Stimulated activated CD4-positive, alpha-beta T cell treated with anti-CD3 and anti-CD28 coated beads, Interleukin-1b, Interleukin-23, amount 100 ng/mL, for 48 hours (primary cell): ENCODE data around the gene MNDA.

ENCODE experiments used
- DNase-seq: peaks from one replicate; pipeline ENCODE4 v3.0.0-alpha.2; 2020

Gene MNDA

DNA sequence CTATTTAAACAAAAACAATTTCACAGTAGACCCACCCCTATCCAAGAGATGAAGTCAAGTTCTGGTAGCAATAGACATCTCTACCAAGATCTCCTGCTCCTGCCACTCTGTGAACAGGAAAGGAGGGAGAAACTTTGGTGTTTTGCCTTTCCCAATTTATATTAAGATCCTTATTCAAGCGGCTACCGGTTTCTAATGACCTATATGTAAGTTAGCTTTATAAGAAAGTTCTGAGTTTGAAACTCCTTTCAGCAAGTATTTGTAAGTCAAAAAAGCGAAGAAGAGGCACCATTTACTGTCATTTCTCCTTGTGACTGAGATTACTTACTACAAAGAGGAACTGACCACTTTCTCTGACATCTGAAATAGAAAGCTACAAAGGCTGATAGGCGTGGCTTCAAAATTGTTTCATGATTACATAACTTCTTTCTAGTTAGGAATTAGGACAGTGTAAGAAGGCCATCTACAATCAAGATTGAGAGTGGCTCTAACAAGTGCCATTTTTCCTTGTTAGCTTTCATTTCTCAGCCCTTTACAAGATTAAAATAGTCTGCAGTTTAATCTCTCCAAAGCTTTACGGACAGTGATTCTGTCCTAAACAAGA, at the start of gene MNDA:
MNDA (plus strand) TSS at position 448 of the 604 bp plus-strand sequence. CDS start 10,803 bp downstream, outside the sequence.
- DNase-seq, result no peak

DNA sequence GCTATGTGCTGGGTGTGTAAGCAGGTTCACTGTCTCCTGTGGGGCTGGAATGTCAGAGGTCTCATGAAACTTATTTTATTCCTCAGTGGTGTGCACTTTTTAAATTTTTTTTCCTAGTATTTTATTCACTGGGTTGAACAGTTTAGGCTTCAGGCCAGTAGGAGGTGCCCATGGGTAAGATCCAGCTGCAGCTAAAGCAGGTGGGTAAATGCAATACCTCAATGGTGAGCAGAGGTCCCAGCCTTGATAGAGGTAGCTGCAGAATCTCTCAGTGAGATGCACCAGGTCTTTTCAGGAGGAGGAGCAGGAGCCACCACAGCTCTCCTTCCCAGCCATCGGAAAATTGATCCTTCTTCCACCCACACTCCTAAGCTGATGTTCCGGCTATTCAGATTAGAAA, 37.5 kb upstream of the MNDA start:
- DNase-seq, result peak; percentile 39

DNA sequence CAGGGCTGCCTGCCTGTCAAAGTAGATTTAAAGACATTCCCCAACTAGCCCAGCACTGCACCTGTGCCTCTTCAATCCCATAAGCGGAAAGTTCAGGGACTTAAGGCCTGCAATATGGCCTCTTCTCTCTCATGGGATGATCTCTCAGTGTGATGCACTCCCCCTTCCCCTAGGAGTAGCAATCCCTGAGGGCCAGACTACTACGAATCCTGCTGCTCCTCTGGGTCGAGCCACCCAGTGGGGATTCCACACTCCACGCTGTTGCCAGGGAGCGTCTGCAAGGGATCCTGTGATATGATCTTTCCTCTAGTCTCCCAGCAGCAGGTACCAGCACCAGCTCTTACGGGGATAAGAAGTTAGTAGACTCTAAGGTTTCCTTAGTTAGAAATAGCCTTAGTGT, 36.9 kb upstream of the MNDA start:
- DNase-seq, result no peak

DNA sequence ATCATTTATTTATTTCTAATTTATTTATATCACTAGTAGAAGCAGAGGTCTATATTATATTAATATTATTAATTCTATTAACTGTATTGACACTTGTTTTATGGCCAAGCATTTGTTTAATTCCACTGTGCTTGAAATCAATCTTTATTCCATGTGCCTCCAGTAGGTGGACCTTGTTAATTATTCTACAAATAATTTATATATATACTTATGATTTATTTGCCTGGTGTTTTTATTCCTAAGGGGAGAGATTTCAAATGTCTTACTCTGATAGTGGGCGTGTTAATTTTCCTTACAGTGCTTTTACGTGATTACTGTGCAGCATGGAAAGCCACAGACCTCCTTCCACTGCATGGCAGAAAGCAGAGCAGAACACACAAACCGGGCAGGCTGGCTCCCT, 32.6 kb upstream of the MNDA start:
- DNase-seq, result no peak

DNA sequence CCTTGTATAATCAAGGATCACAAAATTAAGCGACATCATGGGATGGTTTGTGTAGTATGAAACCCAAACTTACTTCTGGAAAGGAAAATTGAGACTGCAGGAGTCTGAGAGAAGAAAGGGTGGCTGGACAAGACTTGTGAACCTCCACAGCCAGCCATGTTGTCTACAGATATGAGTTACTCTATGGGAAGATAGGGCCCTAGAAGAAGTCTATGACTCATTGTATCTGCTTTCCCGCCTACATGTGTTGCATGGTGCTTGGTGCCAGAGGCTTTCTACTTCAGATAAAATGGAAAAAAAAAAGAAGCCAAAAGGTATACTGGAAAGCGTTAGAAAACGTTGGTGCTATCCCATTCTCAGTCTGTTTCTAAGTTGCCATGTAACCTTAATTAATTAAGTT, 31.5 kb upstream of the MNDA start:
- peak; percentile 3 for DNase-seq

DNA sequence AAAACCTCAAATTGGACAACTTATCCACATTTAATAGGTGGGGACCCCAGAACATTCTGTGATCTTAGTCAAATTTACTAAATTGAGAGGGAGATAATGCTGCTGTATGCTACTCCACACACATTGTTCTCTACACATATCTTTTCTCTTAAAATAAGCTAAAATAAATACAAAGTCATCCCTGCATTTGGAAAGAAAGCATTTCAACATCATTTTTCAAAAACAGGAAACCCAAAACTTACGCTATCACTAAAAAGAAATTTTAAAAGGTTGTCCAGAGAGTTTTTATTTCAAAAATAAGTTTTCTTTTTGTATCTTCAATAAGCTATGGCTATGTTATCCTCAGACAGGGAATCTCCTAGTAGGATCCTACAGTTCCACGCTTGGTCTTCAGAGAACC, 30.6 kb upstream of the MNDA start:
- no peak for DNase-seq

DNA sequence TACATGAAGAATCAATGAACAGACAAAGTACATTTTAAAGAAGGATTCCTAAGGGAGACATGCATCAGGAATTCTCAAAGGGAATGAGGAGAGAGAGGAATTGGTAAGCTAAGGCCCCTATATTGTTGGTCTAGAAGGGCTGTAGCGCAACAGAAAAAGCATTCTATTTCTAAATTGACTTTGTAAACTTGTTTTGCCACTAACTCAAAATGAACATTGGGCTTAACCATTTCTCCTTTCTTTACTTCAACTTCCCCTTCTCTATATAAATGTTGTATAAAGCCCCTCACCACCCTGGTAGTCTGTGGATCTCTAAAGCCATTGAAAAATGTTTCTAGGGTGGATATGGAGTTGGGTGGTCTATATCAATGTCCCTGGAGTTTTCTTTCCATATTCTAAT, 29.8 kb upstream of the MNDA start:
- no peak for DNase-seq

DNA sequence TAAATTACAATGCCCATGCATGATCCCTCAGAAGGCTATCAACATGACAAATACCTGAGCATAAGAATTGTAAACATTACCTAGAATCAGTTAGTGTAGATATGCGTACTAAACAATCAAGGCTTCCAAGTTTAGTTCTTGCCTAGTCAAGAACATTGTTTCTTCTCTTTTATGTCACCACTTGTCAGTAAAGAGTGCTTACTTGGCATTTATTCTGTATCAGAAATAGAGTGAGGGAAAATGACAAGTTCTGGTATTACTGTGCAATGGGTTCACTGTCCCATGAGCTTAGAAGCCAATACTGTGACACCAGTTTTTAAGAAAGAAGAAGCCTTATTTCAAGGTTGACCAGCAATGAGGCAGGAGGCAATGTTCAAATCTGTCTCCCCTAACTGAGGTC, 27.5 kb upstream of the MNDA start:
- no peak for DNase-seq

DNA sequence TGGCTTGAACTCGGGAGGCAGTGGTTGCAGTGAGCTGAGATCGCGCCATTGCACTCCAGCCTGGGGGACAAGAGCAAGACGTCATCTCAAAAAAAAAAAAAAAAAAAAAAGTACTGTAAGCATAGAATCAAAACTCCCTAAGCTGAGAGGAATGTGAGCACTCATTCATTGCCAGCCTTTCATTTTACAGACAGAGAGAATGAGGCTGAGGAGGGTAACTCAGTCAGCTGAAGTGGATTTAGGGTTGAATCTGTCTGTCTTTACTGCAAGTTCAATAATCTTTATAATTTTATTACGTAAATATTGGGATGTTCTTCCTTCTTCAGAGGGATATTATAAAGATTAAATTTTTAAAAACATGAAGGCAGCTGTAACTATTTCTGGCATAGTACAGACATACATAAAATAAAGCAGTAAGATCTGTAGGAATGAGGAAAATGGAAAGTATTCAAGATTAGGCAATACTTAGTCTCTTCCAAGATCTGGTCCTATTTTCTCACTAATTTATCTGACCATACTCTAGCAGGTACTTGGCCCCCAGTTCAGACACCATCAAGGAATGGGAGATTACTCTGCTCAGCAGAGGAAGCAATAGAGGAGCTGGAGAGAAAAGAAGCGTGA, 24.1 kb upstream of the MNDA start:
- no peak for DNase-seq

DNA sequence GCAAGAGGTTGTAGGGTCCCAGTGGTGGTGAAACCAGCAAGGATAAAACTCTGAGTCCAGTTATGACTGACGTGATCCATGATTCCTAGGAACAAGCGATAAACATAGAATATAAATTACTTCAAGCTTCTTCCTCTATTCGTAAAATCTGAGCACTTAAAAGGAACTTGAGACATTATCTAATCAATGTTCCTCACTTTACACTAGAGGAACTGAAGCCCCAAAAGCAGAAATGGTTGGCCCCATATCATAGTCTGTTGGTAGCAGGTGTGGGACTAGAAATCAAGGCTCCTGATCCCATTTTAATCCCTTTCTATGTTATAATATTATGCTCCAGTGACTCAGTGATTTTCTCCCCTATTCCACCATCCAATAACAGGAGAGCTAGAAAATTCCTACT, 21.9 kb upstream of the MNDA start:
- no peak for DNase-seq

DNA sequence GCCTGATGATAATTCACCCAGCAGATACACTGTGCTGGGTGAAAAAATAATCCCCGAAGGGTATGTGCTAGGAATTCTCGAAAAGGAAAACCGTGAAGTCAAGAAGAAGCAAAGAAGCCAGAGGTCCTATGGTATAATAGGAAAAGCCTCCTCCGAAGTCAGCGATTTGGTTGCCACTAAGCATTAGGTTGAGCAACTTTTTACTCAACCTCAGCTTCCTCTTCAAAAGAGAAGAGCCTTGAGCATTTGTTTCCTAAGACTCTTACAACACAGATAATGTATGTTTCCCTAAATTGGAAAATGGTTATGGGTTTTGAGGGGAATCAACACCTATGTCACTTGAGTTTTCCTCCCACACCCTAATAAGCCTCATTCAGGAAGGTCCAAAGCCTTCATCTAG, 21.3 kb upstream of the MNDA start:
- DNase-seq, result no peak

DNA sequence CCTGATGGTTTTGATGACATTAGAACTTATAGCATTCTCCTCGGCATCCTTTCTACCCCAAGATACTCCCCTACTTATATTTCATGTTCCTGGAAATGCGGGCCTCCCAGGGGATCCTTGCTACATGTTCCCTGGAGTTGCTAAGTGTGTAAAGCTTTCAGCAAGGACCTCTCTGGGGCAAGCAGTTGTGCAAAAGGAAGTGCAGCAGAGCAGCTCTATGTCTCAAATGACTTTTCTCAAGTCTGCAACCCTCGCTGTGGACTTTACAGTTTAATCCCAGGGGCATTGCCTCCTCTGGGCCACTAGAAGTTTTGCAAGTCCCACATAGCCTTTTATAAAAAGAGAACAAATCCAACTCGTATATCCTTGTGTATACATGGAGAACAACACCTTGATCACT, 20.8 kb upstream of the MNDA start:
- DNase-seq, result no peak

DNA sequence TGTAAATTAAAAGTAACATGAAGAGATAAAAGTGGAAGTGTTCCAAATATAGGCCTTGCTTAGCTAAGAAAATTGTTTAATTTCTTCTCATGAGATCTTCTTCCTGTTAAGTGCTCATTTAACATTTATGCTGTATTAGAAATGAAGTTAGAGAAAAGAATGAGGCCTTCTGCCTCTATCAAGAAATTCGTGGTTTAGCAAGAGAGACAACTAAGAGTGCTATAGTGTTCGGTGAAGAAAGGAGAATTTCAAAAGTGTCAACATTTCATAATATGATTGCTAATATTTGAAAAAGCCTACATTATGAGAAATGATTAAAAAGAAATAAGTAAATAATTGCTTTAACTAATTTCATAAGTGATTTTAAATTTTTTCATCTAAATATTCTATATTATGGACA, 18.8 kb upstream of the MNDA start:
- no peak for DNase-seq

DNA sequence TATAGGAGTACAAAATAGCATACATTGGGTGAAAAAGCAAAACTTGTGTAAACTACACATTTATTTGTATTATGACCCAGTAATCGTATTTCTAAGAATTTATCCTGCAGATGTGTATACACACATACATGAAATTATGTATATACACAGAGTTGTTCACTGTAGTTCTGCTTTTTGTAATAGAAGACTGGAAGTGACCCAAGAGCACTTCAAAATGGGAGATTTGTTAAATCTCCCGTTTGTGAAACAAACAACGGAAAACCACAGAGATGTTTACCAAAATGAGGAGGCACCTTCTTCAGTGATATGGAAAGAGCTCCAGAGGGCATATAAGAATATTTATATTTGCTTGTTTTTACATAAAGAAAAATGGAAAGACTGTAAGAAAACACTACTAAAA, 18.0 kb upstream of the MNDA start:
- DNase-seq, result no peak

DNA sequence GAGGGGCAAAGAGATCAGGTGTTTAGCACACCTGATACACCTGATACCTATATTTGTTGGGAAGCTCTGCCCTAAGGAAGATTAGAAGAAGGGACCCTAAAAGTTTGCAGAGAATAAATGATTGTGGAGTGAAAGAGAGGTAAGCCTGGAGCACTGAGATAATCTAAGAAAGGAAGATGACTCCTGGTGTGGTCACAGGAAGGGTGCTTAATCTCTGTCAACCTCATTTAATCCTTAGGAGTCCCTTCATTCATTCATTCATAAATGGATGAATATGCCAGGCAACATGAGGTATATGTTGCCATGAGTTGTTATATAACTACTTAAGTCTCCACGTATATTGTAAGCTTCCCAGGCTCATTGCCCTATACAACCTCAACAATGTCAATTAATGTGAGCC, 16.2 kb upstream of the MNDA start:
- no peak for DNase-seq

DNA sequence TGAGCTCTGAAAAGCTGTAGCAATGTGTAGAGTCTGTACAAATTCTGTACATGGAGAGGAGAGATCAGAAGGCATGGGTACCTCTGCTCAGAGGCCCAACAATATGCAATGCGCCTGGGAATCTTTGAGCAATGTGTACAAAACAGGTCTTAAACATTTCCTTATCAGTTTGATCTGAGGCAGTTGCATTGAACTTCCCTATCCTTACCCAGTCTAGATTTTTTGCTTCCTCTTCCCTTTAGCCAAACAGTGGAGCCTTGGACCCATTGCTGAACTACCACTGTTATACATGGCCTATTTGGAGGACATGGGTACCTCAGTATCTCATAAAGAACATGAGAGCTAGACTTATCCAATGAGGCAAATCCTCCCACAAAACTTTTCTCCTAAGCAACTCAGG, 12.6 kb upstream of the MNDA start:
- DNase-seq, result no peak

DNA sequence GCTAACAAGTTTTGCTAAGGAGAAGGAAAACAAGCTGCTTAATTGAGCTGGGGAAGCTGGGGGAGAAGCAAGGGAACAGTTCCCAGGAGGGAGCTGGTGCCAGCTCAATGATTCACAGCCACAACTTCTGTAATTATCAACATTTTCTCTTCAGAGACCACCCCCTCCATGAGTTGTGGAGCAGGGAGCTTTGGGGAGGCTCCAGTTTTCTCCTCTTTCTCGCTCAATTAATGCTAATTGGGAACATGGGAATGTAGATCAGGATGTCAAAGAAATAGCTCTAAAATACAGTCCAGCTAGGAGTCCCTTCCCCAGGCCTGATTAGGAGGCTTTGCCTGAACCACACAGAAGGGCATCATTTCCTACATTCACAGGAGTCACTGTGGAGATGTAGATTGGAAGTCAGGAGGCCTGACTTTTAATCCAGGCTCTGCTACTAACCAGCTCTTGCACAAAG, 12.1 kb upstream of the MNDA start:
- DNase-seq, result no peak

DNA sequence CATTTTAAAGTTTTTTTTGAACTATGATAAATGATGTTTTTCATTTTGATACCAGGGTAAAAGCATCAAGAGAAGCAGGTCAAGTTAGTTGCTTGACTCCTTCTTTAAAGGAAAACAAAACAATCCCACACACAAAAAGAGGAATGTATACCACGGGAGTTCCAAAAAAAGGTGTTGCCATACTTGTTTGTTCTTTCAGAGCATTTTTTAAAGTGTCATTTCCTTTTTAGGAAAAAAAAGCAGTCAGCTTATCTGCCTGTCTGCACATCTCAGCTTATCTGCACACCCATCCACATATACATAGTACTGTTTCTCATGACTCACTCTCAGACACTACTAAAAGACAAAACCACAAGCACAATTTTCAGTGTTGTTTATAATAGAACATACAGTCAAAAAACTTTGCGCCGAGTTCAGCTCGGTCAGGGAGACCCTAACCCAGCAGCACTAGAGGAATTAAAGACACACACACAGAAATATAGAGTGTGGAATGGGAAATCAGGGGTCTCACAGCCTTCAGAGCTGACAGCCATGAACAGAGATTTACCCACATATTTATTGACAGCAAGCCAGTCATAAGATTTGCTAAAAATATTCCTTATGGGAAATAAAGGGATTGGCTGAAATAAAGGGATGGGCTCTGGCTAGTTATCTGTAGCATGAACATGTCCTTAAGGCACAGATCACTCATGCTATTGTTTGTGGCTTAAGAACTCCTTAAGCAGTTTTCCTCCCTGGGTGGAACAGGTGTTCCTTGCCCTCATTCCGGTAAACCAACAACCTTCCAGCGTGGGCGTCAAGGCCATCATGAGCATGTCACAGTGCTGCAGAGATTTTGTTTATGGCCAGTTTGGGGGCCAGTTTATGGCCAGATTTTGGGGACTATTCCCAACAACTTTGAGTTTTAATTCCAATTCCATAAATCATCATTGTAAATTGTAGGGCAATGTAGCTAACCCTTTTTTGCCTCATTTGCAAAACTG, 11.4 kb upstream of the MNDA start:
- peak; percentile 5 for DNase-seq

DNA sequence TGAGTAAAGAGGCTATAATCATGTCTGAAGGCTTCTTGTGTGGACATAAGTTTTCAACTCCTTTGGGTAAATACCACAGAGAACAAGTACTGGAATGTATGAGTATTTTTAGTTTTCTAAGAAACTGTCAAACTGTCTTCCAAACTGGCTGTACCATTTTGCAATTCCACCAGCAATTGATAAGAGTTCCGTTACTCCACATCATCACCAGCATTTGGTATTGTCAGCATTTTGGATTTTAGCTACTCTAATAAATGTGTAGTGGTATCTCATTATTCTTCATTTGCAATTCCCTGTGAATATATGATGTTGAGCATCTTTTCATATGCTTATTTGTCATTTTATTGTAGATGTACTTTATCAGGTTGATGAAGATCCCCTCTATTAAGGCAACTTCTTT, 9.4 kb upstream of the MNDA start:
- DNase-seq, result no peak

DNA sequence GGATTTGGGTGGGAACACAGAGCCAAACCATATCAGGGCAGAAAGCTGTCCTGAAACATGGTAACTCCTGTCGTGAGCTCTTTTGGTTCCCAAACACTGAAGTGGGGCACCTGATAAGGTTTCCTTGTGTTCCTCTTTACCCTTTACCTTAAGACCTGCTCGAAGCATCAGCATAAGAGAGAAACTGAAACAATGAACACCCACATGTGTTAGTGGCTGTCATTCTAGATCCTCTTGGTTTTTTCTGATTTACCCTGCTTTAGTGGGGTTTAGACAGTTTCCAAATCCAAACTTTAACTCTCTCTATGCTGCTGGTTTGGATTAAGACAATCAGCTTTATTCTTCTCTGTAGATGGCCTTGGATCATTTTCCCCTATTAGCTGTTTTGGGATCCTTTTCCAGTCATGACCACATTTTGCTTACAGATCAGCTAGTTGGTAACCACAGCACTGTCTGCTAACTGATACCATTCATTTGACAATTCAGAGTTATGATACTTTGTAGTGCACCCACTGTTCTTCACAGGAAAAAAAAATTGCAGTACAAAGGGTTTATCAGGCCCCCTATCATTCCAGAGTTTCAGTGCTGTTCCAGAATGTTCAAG, 975 bp upstream of the MNDA start:
- no peak for DNase-seq

DNA sequence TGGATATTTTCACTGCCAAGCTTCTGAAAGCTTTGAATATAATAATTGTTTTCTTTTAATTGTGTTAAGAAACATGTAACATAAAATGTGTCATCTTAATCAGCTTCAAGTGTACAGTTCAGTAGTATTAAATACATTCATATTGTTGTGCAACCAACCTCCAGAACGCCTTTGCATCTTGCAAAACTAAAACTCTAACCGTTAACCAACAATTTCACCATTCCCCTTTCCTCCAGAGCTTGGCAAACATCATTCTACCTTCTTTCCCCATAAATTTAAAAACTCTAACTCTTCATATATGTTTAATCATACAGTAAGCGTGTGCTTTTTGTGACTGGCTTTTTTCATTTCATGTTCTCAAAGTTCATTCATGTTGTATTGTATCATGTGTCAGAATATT, 2.1 kb downstream of the MNDA start:
- no peak for DNase-seq

DNA sequence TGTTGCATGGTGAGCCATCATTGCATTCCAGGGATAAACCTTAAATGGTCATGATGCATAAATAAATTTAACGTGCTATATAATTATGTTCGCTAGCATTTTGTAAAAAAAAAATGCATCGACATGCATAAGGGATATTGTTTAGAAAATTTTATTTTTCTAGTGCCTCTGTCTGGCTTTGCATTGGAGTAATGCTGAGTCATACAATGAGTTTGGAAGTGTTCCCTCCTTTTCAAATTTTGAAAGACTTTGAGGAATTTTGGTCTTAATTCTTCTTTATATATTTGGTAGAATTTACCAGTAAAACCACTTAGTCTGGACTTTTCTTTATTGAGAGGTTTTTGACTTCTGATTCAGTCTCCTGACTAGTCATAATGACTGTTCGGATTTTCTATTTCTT, 4.9 kb downstream of the MNDA start:
- no peak for DNase-seq

DNA sequence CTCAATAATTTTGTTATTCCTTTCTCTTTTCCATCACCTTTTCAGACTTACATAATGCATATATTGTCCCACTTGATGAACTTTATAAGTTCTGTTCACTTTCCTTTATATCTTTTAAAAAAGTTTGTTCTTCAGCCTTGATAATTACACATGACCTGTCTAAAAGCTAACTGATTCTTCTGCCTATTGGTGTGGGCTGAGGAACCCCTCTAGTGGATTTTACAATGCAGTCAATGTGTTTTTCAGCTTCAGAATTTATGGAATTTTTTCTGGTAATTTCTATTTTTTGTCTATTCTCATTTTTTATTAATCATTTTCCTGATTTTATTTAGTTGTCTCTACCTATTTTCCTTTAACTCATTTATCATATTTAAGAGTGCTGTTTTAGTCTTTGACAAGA, 7.5 kb downstream of the MNDA start:
- DNase-seq, result no peak

DNA sequence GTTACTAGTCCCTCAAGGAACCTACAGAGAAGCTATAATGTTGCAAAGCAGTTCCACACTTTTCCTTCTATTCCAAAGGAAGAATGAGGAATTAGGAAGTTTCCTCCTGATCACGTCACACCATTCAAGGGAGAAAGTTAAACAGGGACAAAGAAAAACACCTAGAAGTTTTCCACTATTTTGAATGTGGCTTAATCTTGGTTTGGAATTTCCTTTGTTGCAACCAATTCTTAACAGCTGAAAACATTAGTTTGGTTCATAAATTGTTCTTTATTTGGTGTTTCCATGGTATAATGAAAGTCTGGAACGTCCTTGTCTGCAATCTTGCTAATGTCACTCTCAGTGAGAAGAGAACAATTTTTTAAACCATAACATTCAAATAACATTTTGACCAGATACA, 8.4 kb downstream of the MNDA start:
- no peak for DNase-seq
